ENCODE data around the gene LRIG3. TPM values are rescaled to one million over a fixed set of nuclear protein-coding genes. Genes with fewer than 3 reads are reported as not detected.

Gene LRIG3
- total and polyA plus RNA-seq, 2 of the 4 experiments (the other 2 are of a cell fraction): 26.4 to 71.2 TPM

GRCh38 chr12:58923781-58924180, 3.5 kb upstream of the LRIG3 start:
- Histone ChIP-seq H4K91ac (ENCODE audit: insufficient read depth, low read depth, low read length) (no peak overlapping the region), H2BK120ac (ENCODE audit: low read depth, low read length) (no peak overlapping the region)
- dilution Hi-C loops (cut with HindIII; ENCODE audit: low sequenced_read_pairs, unreplicated experiment): no loop called here

More at GRCh38 chr12:58923781-58924180, 3.5 kb upstream of the LRIG3 start:
- no peak overlapping the region for H3K56ac ChIP-seq (ENCODE audit: extremely low read depth, insufficient read depth, low read length)
- H3K4me2 ChIP-seq (ENCODE audit: low read depth, low read length): no peak overlapping the region
- H3K27ac ChIP-seq (ENCODE audit: insufficient read depth, low read length): no peak overlapping the region
- no peak overlapping the region for H2BK5ac ChIP-seq (ENCODE audit: low read depth, low read length, poor library complexity, severe bottlenecking)
- no peak overlapping the region for H2AFZ ChIP-seq (replicated peaks; ENCODE audit: low read length, poor library complexity)
- H3K23ac ChIP-seq (ENCODE audit: low read depth, low read length): no peak overlapping the region
- no peak for TF ChIP-seq MXI1 (IDR thresholded peaks at IDR 0.05; ENCODE audit: borderline replicate concordance, low read depth, low read length)
- no peak for TF ChIP-seq RAD21 (IDR thresholded peaks at IDR 0.05; ENCODE audit: low read length)
- no peak for TF ChIP-seq CTCF (conservative IDR thresholded peaks at IDR 0.05; ENCODE audit: low read depth, low read length)
- TF ChIP-seq USF2 (IDR thresholded peaks at IDR 0.05; ENCODE audit: low read depth, low read length): no peak
- no peak for TF ChIP-seq MAFK (IDR thresholded peaks at IDR 0.05; ENCODE audit: low read depth, low read length)
- TF ChIP-seq MAZ (IDR thresholded peaks at IDR 0.05; ENCODE audit: borderline replicate concordance, low read depth, low read length): no peak
- TF ChIP-seq RFX5 (IDR thresholded peaks at IDR 0.05; ENCODE audit: low read depth, low read length): no peak
- TF ChIP-seq CEBPB (IDR thresholded peaks at IDR 0.05; ENCODE audit: low read depth, low read length): no peak
- no peak for TF ChIP-seq NFE2L2 (IDR thresholded peaks at IDR 0.05; ENCODE audit: low read depth, low read length)
- TF ChIP-seq FOS (IDR thresholded peaks at IDR 0.05; ENCODE audit: low read depth, low read length): no peak
- no peak for TF ChIP-seq POLR2A (IDR thresholded peaks at IDR 0.05; ENCODE audit: low read depth, low read length)
- no peak for TF ChIP-seq BHLHE40 (IDR thresholded peaks at IDR 0.05; ENCODE audit: low read depth, low read length)
- no peak for TF ChIP-seq ELK1 (IDR thresholded peaks at IDR 0.05; ENCODE audit: borderline replicate concordance, low read depth, low read length)
- no peak for TF ChIP-seq CHD1 (IDR thresholded peaks at IDR 0.05; ENCODE audit: low read depth, low read length)
- TF ChIP-seq SMC3 (IDR thresholded peaks at IDR 0.05; ENCODE audit: low read depth, low read length): no peak
- TF ChIP-seq RCOR1 (IDR thresholded peaks at IDR 0.05; ENCODE audit: insufficient replicate concordance, low read length): no peak
- in situ Hi-C loops (cut with MboI; ENCODE audit: low sequenced_read_pairs) (no loop called here), intact Hi-C loops (cut with micrococcal nuclease) (no loop called here)
- no peak for DNase-seq
- no peak for ATAC-seq (ENCODE audit: low read depth)
- no peak overlapping the region for H2BK15ac ChIP-seq (ENCODE audit: low read depth, low read length)
- H4K5ac ChIP-seq (ENCODE audit: low read depth, low read length): no peak overlapping the region
- H3K14ac ChIP-seq (replicated peaks; ENCODE audit: low read depth, low read length): no peak overlapping the region
- H3K9me1 ChIP-seq (ENCODE audit: insufficient read depth, low read length): no peaks in the 10 kb centered on the region
- H2AK9ac ChIP-seq (replicated peaks; ENCODE audit: low read depth, low read length, poor library complexity): no peak overlapping the region
- H3K18ac ChIP-seq (ENCODE audit: low read depth, low read length): no peak overlapping the region
- 83% methylated on average over 1 of the region's 4 CpGs; no CpG with 5 or more reads in 1 of the 2 experiments for WGBS, 2 experiments (ENCODE audit: extremely low coverage in 2 of 2, insufficient read length in 1 of 2)
- H3K4me3 ChIP-seq (ENCODE audit: insufficient read depth, low read depth, low read length): no peak overlapping the region
- H2AK5ac ChIP-seq (ENCODE audit: low read depth, low read length): no peak overlapping the region
- H3K36me3 ChIP-seq (ENCODE audit: control insufficient read depth, insufficient read depth, low read length): no peaks in the 10 kb centered on the region
- no peak overlapping the region for H2BK20ac ChIP-seq (ENCODE audit: low read depth, low read length)
- no peak overlapping the region for H4K8ac ChIP-seq (ENCODE audit: low read depth in 2 of 2, low read length in 2 of 2)
- ChIA-PET CTCF (no interaction called here), POLR2A (ENCODE audit: unreplicated experiment) (no interaction called here)
- no peaks in the 10 kb centered on the region; the same call in none of the 2 replicates for H3K4me1 ChIP-seq (ENCODE audit: control insufficient read depth, insufficient read depth, low read length)
- peaks cover 0 to 6% of the 10 kb centered on the region in 2 experiments; a peak in 1 of 4 replicates for H3K79me1 ChIP-seq (ENCODE audit: low read depth in 1 of 2, low read length in 2 of 2)
- no peaks in the 10 kb centered on the region for H3K27me3 ChIP-seq (ENCODE audit: control insufficient read depth, insufficient read depth, low read length)
- no peak overlapping the region for H3K4ac ChIP-seq (ENCODE audit: low read depth, low read length)
- BruUV-seq (replicated peaks): no TSS peak
- no peaks in the 10 kb centered on the region for H3K9me3 ChIP-seq (ENCODE audit: control insufficient read depth, insufficient read depth, low read length)
- no peak overlapping the region for H3K9ac ChIP-seq (ENCODE audit: low read depth, low read length)
- no peaks in the 10 kb centered on the region for H4K20me1 ChIP-seq (ENCODE audit: insufficient read depth, low read length)
